ENCODE measurements around the gene SHANK2. TPM values are rescaled to one million over a fixed set of nuclear protein-coding genes. Genes with fewer than 3 reads are reported as not detected.

Gene SHANK2
- total RNA-seq, 4 donors from 2014 or later = 5.9 to 14.0 (median 10.1) TPM

GRCh38 chr11:71240865-71241691, 11.3 kb downstream of the SHANK2 start:
- Histone ChIP-seq H3K4me1 (peaks cover 12% of the 10 kb centered on the region), H3K27ac (no peak overlapping the region), H3K4me3 (no peak overlapping the region), H3K9me3 (no peaks in the 10 kb centered on the region), H3K27me3 (peaks cover 29% of the 10 kb centered on the region), H3K36me3 (no peaks in the 10 kb centered on the region)
- WGBS = 18% methylated on average over 17 of the region's 17 CpGs
- no peak for TF ChIP-seq POLR2A (IDR thresholded peaks at IDR 0.05)
- no peak for TF ChIP-seq EP300 (IDR thresholded peaks at IDR 0.05)
- TF ChIP-seq POLR2AphosphoS5 (IDR thresholded peaks at IDR 0.05) = no peak
- no peak for TF ChIP-seq CTCF (IDR thresholded peaks at IDR 0.05)
- DNase-seq (ENCODE audit: low spot score in 2 of 2) = peak; percentile 65 to 78

GRCh38 chr11:71240061-71240690, 12.2 kb downstream of the SHANK2 start:
- Histone ChIP-seq H3K4me3 (no peak overlapping the region), H3K36me3 (no peaks in the 10 kb centered on the region), H3K27ac (no peak overlapping the region), H3K9me3 (no peaks in the 10 kb centered on the region), H3K4me1 (peaks cover 12% of the 10 kb centered on the region), H3K27me3 (peaks cover 22% of the 10 kb centered on the region)
- peak; percentile 27 to 47 for DNase-seq (ENCODE audit: low spot score in 2 of 2)
- TF ChIP-seq CTCF (IDR thresholded peaks at IDR 0.05) (no peak), EP300 (IDR thresholded peaks at IDR 0.05) (no peak), POLR2A (IDR thresholded peaks at IDR 0.05) (no peak), POLR2AphosphoS5 (IDR thresholded peaks at IDR 0.05) (no peak)
- WGBS = 84% methylated on average over 12 of the region's 12 CpGs

GRCh38 chr11:71239581-71239980, 12.8 kb downstream of the SHANK2 start:
- WGBS = 92% methylated on average over 5 of the region's 7 CpGs

GRCh38 chr11:71238941-71239340, 13.4 kb downstream of the SHANK2 start:
- no peaks in the 10 kb centered on the region for H3K36me3 ChIP-seq
- no peaks in the 10 kb centered on the region for H3K9me3 ChIP-seq
- H3K4me1 ChIP-seq = peaks cover 12% of the 10 kb centered on the region
- DNase-seq (ENCODE audit: low spot score in 2 of 2) = peak; percentile 31 to 61
- H3K27ac ChIP-seq = no peak overlapping the region
- H3K4me3 ChIP-seq = no peak overlapping the region
- TF ChIP-seq CTCF (IDR thresholded peaks at IDR 0.05) = no peak
- no peak for TF ChIP-seq POLR2A (IDR thresholded peaks at IDR 0.05)
- no peak for TF ChIP-seq POLR2AphosphoS5 (IDR thresholded peaks at IDR 0.05)
- WGBS = 89% methylated on average over 7 of the region's 7 CpGs
- peaks cover 14% of the 10 kb centered on the region for H3K27me3 ChIP-seq

More at GRCh38 chr11:71239581-71239980, 12.8 kb downstream of the SHANK2 start:
- Histone ChIP-seq H3K27me3 (peaks cover 18% of the 10 kb centered on the region), H3K4me3 (no peak overlapping the region), H3K9me3 (no peaks in the 10 kb centered on the region), H3K27ac (no peak overlapping the region), H3K4me1 (peaks cover 12% of the 10 kb centered on the region), H3K36me3 (no peaks in the 10 kb centered on the region)
- TF ChIP-seq POLR2AphosphoS5 (IDR thresholded peaks at IDR 0.05) = no peak
- TF ChIP-seq CTCF (IDR thresholded peaks at IDR 0.05) = no peak
- TF ChIP-seq EP300 (IDR thresholded peaks at IDR 0.05) = no peak
- no peak for TF ChIP-seq POLR2A (IDR thresholded peaks at IDR 0.05)
- DNase-seq (ENCODE audit: low spot score in 2 of 2) = peak; percentile 25 to 47

GRCh38 chr11:71238285-71238875, 14.0 kb downstream of the SHANK2 start:
- Histone ChIP-seq H3K36me3 (no peaks in the 10 kb centered on the region), H3K4me1 (peaks cover 12% of the 10 kb centered on the region), H3K4me3 (no peak overlapping the region), H3K9me3 (no peaks in the 10 kb centered on the region), H3K27ac (no peak overlapping the region), H3K27me3 (peaks cover 14% of the 10 kb centered on the region)
- peak; percentile 31 to 38 for DNase-seq (ENCODE audit: low spot score in 2 of 2)
- TF ChIP-seq POLR2AphosphoS5 (IDR thresholded peaks at IDR 0.05) = no peak
- TF ChIP-seq CTCF (IDR thresholded peaks at IDR 0.05) = no peak
- no peak for TF ChIP-seq EP300 (IDR thresholded peaks at IDR 0.05)
- TF ChIP-seq POLR2A (IDR thresholded peaks at IDR 0.05) = no peak
- WGBS = 90% methylated on average over 7 of the region's 8 CpGs
